GM19025 (cell line): Measurements from ENCODE around the gene FIBP.

Source experiments
- ATAC-seq: cut with Tn5 transposase; IDR thresholded peaks from one replicate; pipeline ENCODE4 v1.9.1; 2021; ENCODE audit warnings: mild to moderate bottlenecking, low read depth, moderate library complexity; ENCODE audit not compliant: unreplicated experiment

FIBP gene

GRCh38 chr11:65871811-65872548, 16.3 kb downstream of the FIBP start:
- ATAC-seq: no peak

- no peak for ATAC-seq
Observed at GRCh38 chr11:65870706-65871681, 17.3 kb downstream of the FIBP start.

GRCh38 chr11:65870307-65870658, 18.0 kb downstream of the FIBP start:
- no peak for ATAC-seq

- no peak for ATAC-seq
Observed at GRCh38 chr11:65869643-65870306, 18.5 kb downstream of the FIBP start.

GRCh38 chr11:65868907-65869306, 19.4 kb downstream of the FIBP start:
- ATAC-seq: no peak

DNA sequence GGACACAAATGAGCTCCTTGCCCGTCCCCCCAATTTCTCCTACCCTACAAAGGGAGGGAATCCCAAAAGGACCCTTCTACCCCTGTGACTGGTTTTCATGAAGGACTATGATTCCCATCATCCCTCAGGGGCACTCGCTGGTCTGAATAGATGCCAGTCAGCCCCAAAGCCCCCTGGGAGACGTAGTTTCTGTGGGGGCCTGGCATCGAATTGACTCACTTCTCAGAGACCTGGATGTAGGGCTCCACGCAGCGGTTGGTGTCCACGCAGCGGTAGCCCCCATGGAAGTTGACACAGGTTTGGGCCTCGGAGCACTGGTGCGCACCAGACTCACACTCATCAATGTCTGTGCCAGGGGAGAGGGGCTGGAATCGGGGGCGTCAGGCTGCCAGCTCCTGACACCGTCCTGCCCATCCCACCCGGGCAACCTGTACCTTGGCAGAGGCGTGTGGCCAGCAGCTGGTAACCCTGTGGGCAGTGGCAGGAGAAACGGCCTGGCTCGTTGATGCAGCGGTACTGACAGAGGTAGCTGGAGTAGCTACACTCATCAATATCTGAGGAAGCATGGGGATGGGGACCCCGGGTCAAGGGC, 20.1 kb downstream of the FIBP start:
- no peak for ATAC-seq

DNA sequence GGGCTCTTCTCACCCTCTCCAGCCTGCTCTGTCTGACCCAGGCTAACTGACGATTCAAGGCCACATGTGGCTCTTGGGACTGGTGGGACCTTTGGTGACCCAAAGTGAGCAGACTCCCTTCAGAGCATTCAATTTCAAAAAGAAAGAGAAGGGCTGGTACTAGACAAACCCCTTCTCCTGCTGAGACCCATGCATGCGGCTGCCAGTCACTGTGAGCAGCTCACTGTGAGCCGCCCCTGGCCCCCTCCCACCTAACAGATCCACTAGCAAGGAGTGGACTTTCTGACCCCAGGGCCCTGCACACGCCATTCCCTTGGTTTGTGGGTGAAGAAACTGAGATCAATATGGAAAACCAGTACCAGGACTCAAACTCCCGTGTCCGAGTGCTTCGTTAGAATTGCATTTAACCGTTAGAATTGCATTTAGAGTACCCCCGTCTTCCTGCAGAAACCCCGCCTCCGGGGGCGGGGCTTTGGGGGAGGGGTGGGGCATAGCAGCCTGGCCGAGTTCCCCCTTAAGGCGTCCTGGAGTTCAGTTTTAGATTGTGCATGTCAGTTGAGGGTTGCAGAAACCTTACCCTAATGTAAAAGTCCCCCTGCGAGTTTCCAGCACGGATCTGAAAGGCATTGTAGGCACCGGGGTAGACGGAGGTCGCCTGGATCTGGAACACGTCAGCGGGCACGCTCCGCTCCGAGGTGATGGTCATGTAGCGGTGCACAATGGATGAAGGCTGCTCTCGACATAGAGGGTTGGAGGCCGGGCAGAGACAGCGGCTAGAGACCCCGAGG, 20.8 kb downstream of the FIBP start:
- ATAC-seq: no peak

DNA sequence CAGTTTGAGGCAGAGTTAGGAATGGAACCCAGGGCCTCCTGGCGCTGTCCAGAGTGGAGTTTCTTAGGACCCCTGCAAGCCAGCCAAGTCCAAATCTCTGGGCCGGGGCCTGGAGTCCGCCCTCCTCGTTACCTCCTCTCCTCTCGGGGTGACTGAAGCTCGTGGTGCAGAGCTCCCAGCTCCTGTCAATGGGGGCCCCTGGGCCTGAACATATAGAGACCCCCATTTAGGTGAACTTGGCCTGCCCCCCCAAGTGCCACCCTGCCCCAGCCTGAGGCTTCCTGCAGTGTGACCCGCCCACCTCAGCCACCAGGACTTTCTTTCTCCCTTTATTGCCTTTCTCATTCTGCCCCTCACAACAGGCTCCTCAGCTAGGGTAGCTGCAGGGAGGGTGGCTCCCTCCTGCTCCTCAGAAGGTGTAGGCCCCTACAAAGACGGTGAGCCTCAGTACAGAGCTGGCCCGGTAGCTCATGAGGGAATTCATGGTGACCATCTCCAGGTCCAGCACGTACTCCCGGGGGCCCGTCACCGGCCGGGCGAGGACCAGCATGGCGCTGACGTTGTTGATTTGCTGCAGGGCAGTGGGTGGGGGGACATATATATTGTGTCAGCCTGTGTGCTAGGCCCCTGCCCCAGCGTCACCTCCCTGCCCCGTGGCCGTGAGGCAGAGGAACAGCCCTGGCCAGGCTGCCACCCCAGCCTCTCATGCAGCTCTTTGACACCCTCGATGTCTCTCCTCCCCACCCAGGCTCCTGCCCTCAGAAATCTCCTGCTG, 21.6 kb downstream of the FIBP start:
- ATAC-seq: no peak

- ATAC-seq: no peak
Observed at GRCh38 chr11:65865550-65866172, 22.6 kb downstream of the FIBP start.

- no peak for ATAC-seq
Observed at GRCh38 chr11:65864706-65865471, 23.4 kb downstream of the FIBP start.

DNA sequence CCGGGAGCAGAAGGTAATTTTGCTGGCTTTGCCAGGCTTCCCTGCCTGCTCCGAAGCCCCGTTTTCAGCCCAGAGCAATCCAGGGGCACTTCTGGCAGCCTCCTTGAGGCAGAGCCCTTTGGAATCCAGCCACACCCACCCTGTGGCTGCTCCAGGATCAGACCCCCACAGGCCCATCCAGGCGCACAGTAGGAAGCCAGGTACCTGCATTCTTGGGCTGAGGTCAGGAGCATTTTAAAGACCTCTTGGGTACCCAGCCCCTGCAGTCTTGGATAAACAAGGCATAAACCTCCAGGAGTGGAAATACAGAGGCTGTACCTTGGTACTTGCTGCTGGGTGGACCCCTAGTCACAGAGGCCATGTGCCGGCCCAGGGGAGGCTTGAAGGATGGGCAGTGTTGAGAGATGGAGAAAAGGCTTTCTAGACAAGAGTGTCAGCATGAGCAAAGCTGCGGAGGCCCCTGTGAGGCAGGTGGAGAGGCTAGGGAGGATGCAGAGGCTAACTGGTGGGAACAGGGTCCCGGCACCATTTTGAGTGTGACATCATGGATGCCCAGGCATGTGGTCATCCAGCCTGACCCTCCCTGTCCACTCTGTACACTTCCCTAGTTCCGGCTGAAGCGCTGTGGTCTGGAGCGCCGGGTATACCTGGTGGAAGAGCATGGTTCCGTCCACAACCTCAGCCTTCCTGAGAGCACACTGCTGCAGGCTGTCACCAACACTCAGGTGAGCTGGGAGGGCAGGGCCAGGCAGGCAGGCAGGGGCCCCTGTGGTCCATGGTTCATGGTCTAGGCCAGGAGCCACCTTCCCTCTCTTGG, 24.2 kb downstream of the FIBP start:
- no peak for ATAC-seq

GRCh38 chr11:65862941-65863888, 25.1 kb downstream of the FIBP start:
- ATAC-seq: no peak

GRCh38 chr11:65862191-65862735, 26.0 kb downstream of the FIBP start:
- no peak for ATAC-seq

GRCh38 chr11:65861533-65862183, 26.6 kb downstream of the FIBP start:
- ATAC-seq: no peak

GRCh38 chr11:65861165-65861505, 27.1 kb downstream of the FIBP start:
- ATAC-seq: no peak
